Keratinocyte (primary cell): ENCODE measurements around the gene CDH18. TPM values are rescaled to one million over a fixed set of nuclear protein-coding genes. Genes with fewer than 3 reads are reported as not detected.

ENCODE experiments used
- DNase-seq: peaks from one replicate; pipeline ENCODE4 v3.0.0-alpha.2; 2011; ENCODE audit warnings: low read depth, missing footprints, low spot score
- FAIRE-seq: peaks from 2 replicates; lab custom pipeline; 2011; peaks lifted over from hg19 to GRCh38; lab: Jason Lieb, UNC
- H2AFZ ChIP-seq: 2 replicates; pipeline ENCODE4 v1.6.0; 2012; ENCODE audit warnings: low read length, control low read depth, inconsistent platforms; ENCODE audit not compliant: control insufficient read depth
- H3K27ac ChIP-seq: 2 replicates; pipeline ENCODE4 v1.5.1; 2011; ENCODE audit warnings: low read length; ENCODE audit not compliant: control insufficient read depth, insufficient read depth
- H3K27me3 ChIP-seq: 3 replicates; pipeline ENCODE4 v1.6.0; 2011; ENCODE audit warnings: low read length; ENCODE audit not compliant: control insufficient read depth, insufficient read depth; ENCODE audit errors: extremely low read depth
- H3K36me3 ChIP-seq, 2 experiments: 2 replicates in 1 of 2; 3 replicates in 1 of 2; pipeline ENCODE4 v1.5.1; 2011; ENCODE audit warnings: low read length in 2 of 2, mild to moderate bottlenecking in 1 of 2; ENCODE audit not compliant: control insufficient read depth in 2 of 2, insufficient read depth in 2 of 2; ENCODE audit errors: extremely low read depth in 1 of 2
- H3K4me1 ChIP-seq: 3 replicates; pipeline ENCODE4 v1.5.1; 2011; ENCODE audit warnings: low read length; ENCODE audit not compliant: control insufficient read depth, insufficient read depth; ENCODE audit errors: extremely low read depth
- H3K4me2 ChIP-seq: 3 replicates; pipeline ENCODE4 v1.6.0; 2011; ENCODE audit warnings: low read depth, low read length; ENCODE audit not compliant: control insufficient read depth, insufficient read depth; ENCODE audit errors: extremely low read depth
- H3K4me3 ChIP-seq, 3 experiments: fragments of 200-600 bp in 1 of 3; sonication (generic) in 1 of 3; 2 replicates in 2 of 3; 3 replicates in 1 of 3; pipeline ENCODE4 v1.5.1; 2011 to 2016; ENCODE audit warnings: low read length in 3 of 3, mild to moderate bottlenecking in 3 of 3, control low read depth in 2 of 3, inconsistent platforms in 1 of 3, low read depth in 1 of 3, mixed read lengths in 1 of 3, mixed run types in 1 of 3, moderate library complexity in 1 of 3; ENCODE audit not compliant: control insufficient read depth in 2 of 3, insufficient read depth in 2 of 3; ENCODE audit errors: extremely low read depth in 1 of 3
- H3K79me2 ChIP-seq: 2 replicates; pipeline ENCODE4 v1.6.0; 2012; ENCODE audit warnings: low read length; ENCODE audit not compliant: control insufficient read depth, insufficient read depth
- H3K9ac ChIP-seq: 3 replicates; pipeline ENCODE4 v1.6.0; 2011; ENCODE audit warnings: low read length; ENCODE audit not compliant: control insufficient read depth, insufficient read depth; ENCODE audit errors: extremely low read depth
- H3K9me1 ChIP-seq: 3 replicates; pipeline ENCODE4 v1.6.0; 2011; ENCODE audit warnings: low read length; ENCODE audit not compliant: control insufficient read depth, insufficient read depth; ENCODE audit errors: extremely low read depth
- H3K9me3 ChIP-seq: 2 replicates; pipeline ENCODE4 v1.5.1; 2012; ENCODE audit warnings: low read depth, low read length; ENCODE audit not compliant: control insufficient read depth
- H4K20me1 ChIP-seq: 3 replicates; pipeline ENCODE4 v1.6.0; 2011; ENCODE audit warnings: low read length; ENCODE audit not compliant: control insufficient read depth, insufficient read depth; ENCODE audit errors: extremely low read depth
- CTCF ChIP-seq, 3 experiments: IDR thresholded peaks in 1 of 3; conservative IDR thresholded peaks in 1 of 3; optimal IDR thresholded peaks in 1 of 3; 2 replicates in 2 of 3; 3 replicates in 1 of 3; pipeline versions ENCODE3 to v1.5.1; 2011; ENCODE audit warnings: low read length in 3 of 3, mild to moderate bottlenecking in 3 of 3, moderate library complexity in 2 of 3, control low read depth in 1 of 3, inconsistent platforms in 1 of 3; ENCODE audit not compliant: insufficient read depth in 2 of 3; ENCODE audit errors: extremely low read depth in 1 of 3
- EZH2 ChIP-seq: IDR thresholded peaks from one replicate; pipeline ENCODE4 v1.6.1; 2012; ENCODE audit warnings: inconsistent platforms, mild to moderate bottlenecking, low read length, moderate library complexity
- dilution Hi-C: fragments of 300-500 bp; cut with MboI; formaldehyde crosslinking; loops from one replicate; pipeline ENCODE4 v1.7.0; 2020; ENCODE audit warnings: low sequenced_read_pairs; ENCODE audit not compliant: extremely low pct_ligation_motif_present
- polyA plus RNA-seq, 5 experiments: library from polyadenylated mRNA; depleted of rRNA in 3 of 5; stranded (reverse) in 3 of 5; stranded (forward) in 1 of 5; unstranded in 1 of 5; fragments of >200 nt; gene quantifications; 1 replicate in 1 of 5; 2 replicates in 3 of 5; 3 replicates in 1 of 5; pipeline versions ENCODE4 v1.2.1 to v1.2.3, GENCODE V29; 2011 to 2012; ENCODE audit warnings: missing spikeins in 2 of 5, low read depth in 1 of 5, low replicate concordance in 1 of 5

Gene CDH18
- polyA plus RNA-seq, 1 donor (not counting 4 experiments of a cell fraction or from before 2014, with no cell fraction given), result 0.41 TPM

DNA sequence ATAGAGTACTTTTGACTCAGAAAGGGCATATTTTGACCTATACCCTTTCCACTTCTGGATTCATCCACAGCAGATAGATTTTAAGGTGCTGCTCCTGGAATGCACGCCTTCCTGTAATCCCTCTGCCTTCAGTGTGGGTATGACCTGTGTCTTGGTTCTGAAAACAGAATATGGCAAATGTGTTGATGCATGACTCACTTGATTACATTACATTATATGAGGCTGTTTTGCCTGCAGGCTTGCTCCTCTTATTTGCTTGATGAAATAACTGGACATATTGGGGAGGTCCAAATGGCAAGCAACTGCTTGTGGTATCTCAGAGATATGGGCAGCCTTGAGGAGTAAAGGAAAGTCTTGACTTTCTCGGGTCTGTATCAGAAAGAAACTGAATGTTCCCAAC is 468.6 kb downstream of the CDH18 start:
- H4K20me1 ChIP-seq, result no peaks in the 10 kb centered on the region
- no peaks in the 10 kb centered on the region for H3K9me1 ChIP-seq
- DNase-seq, result no peak
- no peak for TF ChIP-seq EZH2
- no peak for TF ChIP-seq CTCF (optimal IDR thresholded peaks at IDR 0.05 in 1 of 3, IDR thresholded peaks at IDR 0.05 in 1 of 3, conservative IDR thresholded peaks at IDR 0.05 in 1 of 3; ENCODE audit: extremely low read depth in 1 of 3, insufficient read depth in 2 of 3, low read length in 3 of 3)
- H3K79me2 ChIP-seq, result no peaks in the 10 kb centered on the region
- H2AFZ ChIP-seq, result no peak overlapping the region
- peak overlapping the region; percentile 23 for H3K4me2 ChIP-seq
- peak; percentile 67 for FAIRE-seq
- H3K27ac ChIP-seq, result no peak overlapping the region
- dilution Hi-C loops, result no loop called here
- no peaks in the 10 kb centered on the region for H3K36me3 ChIP-seq
- H3K9me3 ChIP-seq, result no peaks in the 10 kb centered on the region
- H3K4me1 ChIP-seq, result peaks cover 6% of the 10 kb centered on the region
- H3K4me3 ChIP-seq, result no peak overlapping the region
- no peaks in the 10 kb centered on the region for H3K27me3 ChIP-seq
- no peak overlapping the region for H3K9ac ChIP-seq

DNA sequence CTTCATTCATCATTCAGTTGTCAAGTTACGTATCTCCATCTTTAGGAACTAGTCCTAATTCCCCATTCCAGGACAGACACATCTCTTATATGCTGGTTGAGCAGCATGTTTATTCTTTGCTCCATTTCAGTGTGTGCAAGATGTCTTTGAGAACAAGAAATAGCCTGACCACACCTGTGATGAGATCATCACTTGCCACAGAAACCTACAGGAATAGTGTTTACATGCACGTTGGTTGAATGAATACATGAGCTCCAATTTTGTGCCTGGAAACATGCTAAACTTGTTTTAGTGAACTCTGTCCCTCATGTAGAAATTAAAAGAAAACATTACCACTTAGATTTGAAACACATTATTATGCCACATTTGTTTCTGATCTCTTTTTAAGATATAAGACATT is 489.1 kb downstream of the CDH18 start:
- peak overlapping the region; percentile 71 for H2AFZ ChIP-seq

More for the DNA sequence above, 489.1 kb downstream of the CDH18 start:
- Histone ChIP-seq H3K27me3 (no peaks in the 10 kb centered on the region), H3K9ac (no peak overlapping the region), H3K36me3 (no peaks in the 10 kb centered on the region), H4K20me1 (no peaks in the 10 kb centered on the region), H3K9me3 (no peaks in the 10 kb centered on the region), H3K4me2 (peak overlapping the region; percentile 12), H3K9me1 (no peaks in the 10 kb centered on the region), H3K4me3 (no peak overlapping the region), H3K27ac (peak overlapping the region; percentile 6), H3K4me1 (peaks cover 3% of the 10 kb centered on the region), H3K79me2 (no peaks in the 10 kb centered on the region)
- TF ChIP-seq CTCF (optimal IDR thresholded peaks at IDR 0.05 in 1 of 3, IDR thresholded peaks at IDR 0.05 in 1 of 3, conservative IDR thresholded peaks at IDR 0.05 in 1 of 3; ENCODE audit: extremely low read depth in 1 of 3, insufficient read depth in 2 of 3, low read length in 3 of 3) (no peak), EZH2 (no peak)
- dilution Hi-C loops, result no loop called here
- DNase-seq (no peak), FAIRE-seq (peak; percentile 84)
